ENCODE measurements around the gene VOPP1. TPM values are rescaled to one million over a fixed set of nuclear protein-coding genes. Genes with fewer than 3 reads are reported as not detected.

VOPP1 gene
- total and polyA plus RNA-seq, 2 of the 13 experiments (the other 11 are each of a cell fraction or from before 2014, with no cell fraction given), result 21.8 to 55.3 TPM

- ChIA-PET CTCF (ENCODE audit: low intra/inter-chr PET ratio, low total read pairs) (no interaction called here), POLR2A (no interaction called here)
- Histone ChIP-seq H4K20me1 (ENCODE audit: insufficient read depth, low read length) (no peaks in the 10 kb centered on the region), H3K79me2 (ENCODE audit: insufficient read depth, low read length) (no peaks in the 10 kb centered on the region), H3K4me1 (ENCODE audit: insufficient read depth, low read length) (peaks cover 6% of the 10 kb centered on the region; the same call in 1 of the 2 replicates), H3K4me2 (ENCODE audit: low read depth, low read length) (no peak overlapping the region), H2AFZ (ENCODE audit: low read length) (no peak overlapping the region), H3K4me3 (replicated peaks in 1 of 3; ENCODE audit: insufficient read depth in 1 of 3, low read depth in 2 of 3, low read length in 3 of 3) (no peak overlapping the region), H3K9me3 (ENCODE audit: low read length) (no peaks in the 10 kb centered on the region), H3K27me3 (ENCODE audit: control insufficient read depth in 1 of 2, insufficient read depth in 2 of 2, low read length in 2 of 2) (no peaks in the 10 kb centered on the region), H3K36me3 (replicated peaks in 1 of 2; ENCODE audit: control insufficient read depth in 1 of 2, insufficient read depth in 2 of 2, low read length in 2 of 2) (peaks cover 2 to 3% of the 10 kb centered on the region in 2 experiments; a peak in 3 of 5 replicates), H3K27ac (ENCODE audit: extremely low read length, insufficient read depth, low read length) (no peak overlapping the region), H3K9ac (ENCODE audit: insufficient read depth, low read depth, low read length) (no peak overlapping the region)
- no TSS peak for BruUV-seq (replicated peaks)
- ATAC-seq, result no peak; the same call in 1 of the 3 replicates
- intact Hi-C loops (cut with micrococcal nuclease; ENCODE audit: unreplicated experiment), result no loop called here
- FAIRE-seq, result no peak
- DNase-seq (ENCODE audit: low spot score), result no peak
- 60% methylated on average over 5 of the region's 10 CpGs for WGBS (ENCODE audit: low lambda C conversion rate)
- no peak for TF ChIP-seq USF2 (IDR thresholded peaks at IDR 0.05; ENCODE audit: low read depth, low read length)
- no peak for TF ChIP-seq USF2 (CRISPR knock-in tag; IDR thresholded peaks at IDR 0.05; ENCODE audit: borderline replicate concordance)
- TF ChIP-seq ATRX (CRISPR knock-in tag; IDR thresholded peaks at IDR 0.05; ENCODE audit: borderline replicate concordance), result no peak
- TF ChIP-seq NBN (conservative IDR thresholded peaks at IDR 0.05), result no peak
- no peak for TF ChIP-seq POGZ (CRISPR knock-in tag; IDR thresholded peaks at IDR 0.05)
- no peak for TF ChIP-seq SMAD9 (CRISPR knock-in tag; IDR thresholded peaks at IDR 0.05)
- TF ChIP-seq ZNF75D (CRISPR knock-in tag; IDR thresholded peaks at IDR 0.05; ENCODE audit: borderline replicate concordance), result no peak
- TF ChIP-seq MED8 (CRISPR knock-in tag; IDR thresholded peaks at IDR 0.05; ENCODE audit: insufficient replicate concordance), result no peak
- TF ChIP-seq THYN1 (CRISPR knock-in tag; IDR thresholded peaks at IDR 0.05; ENCODE audit: borderline replicate concordance, low read depth), result no peak
- TF ChIP-seq ZNF709 (CRISPR knock-in tag; IDR thresholded peaks at IDR 0.05), result no peak
- no peak for TF ChIP-seq ZBTB42 (CRISPR knock-in tag; IDR thresholded peaks at IDR 0.05)
- TF ChIP-seq NFATC3 (CRISPR knock-in tag; IDR thresholded peaks at IDR 0.05), result no peak
- in situ Hi-C loops (cut with HindIII; ENCODE audit: extremely low pct_ligation_motif_present, low pct_unique_long_range_greater_than_20kb), result loop anchor here (10.0 kb wide), 1 partner anchor 159 kb away; no protein-coding TSS in a partner anchor
These were observed 136.8 kb downstream of the VOPP1 start for GRCh38 chr7:55435466-55435865.

Measured in HepG2 (cell line).